MM.1S (cell line): ENCODE data around the gene PIEZO2.

ENCODE experiments used
- DNase-seq: peaks from one replicate; pipeline ENCODE4 v3.0.0-alpha.2; 2015
- H2AFZ ChIP-seq: fragments of 300-600 bp; sonication (generic); 2 replicates; pipeline ENCODE4 v1.6.0; 2016; ENCODE audit warnings: antibody characterized with exemption, low read length
- H3F3A ChIP-seq: fragments of 300-600 bp; sonication (generic); 2 replicates; pipeline ENCODE4 v1.6.1; 2016; ENCODE audit warnings: mild to moderate bottlenecking, antibody characterized with exemption, low read length, moderate library complexity, mixed read lengths; ENCODE audit not compliant: insufficient read depth
- H3K27ac ChIP-seq: fragments of 300-600 bp; sonication (generic); 2 replicates; pipeline ENCODE4 v1.5.1; 2016; ENCODE audit warnings: mild to moderate bottlenecking, low read length
- H3K27me3 ChIP-seq: fragments of 300-600 bp; sonication (generic); replicated peaks from 2 replicates; pipeline ENCODE4 v1.6.0; 2016; ENCODE audit warnings: low read length; ENCODE audit not compliant: insufficient read depth
- H3K36me3 ChIP-seq: fragments of 300-600 bp; sonication (generic); replicated peaks from 2 replicates; pipeline ENCODE4 v1.6.1; 2016; ENCODE audit warnings: mild to moderate bottlenecking, low read length, mixed read lengths; ENCODE audit not compliant: insufficient read depth
- H3K4me1 ChIP-seq: fragments of 300-600 bp; sonication (generic); 2 replicates; pipeline ENCODE4 v1.6.1; 2016; ENCODE audit warnings: low read length, mixed read lengths
- H3K4me2 ChIP-seq: fragments of 300-600 bp; sonication (generic); 2 replicates; pipeline ENCODE4 v1.6.0; 2016; ENCODE audit warnings: low read depth, low read length
- H3K4me3 ChIP-seq: fragments of 300-600 bp; sonication (generic); 2 replicates; pipeline ENCODE4 v1.5.1; 2016; ENCODE audit warnings: low read length, mixed read lengths
- H3K79me2 ChIP-seq: fragments of 300-600 bp; sonication (generic); 2 replicates; pipeline ENCODE4 v1.6.1; 2016; ENCODE audit warnings: mixed run types, low read length, mixed read lengths
- H3K9ac ChIP-seq: fragments of 300-600 bp; sonication (generic); 2 replicates; pipeline ENCODE4 v1.6.1; 2016; ENCODE audit warnings: low read length, mixed read lengths
- H3K9me2 ChIP-seq: fragments of 300-600 bp; sonication (generic); replicated peaks from 2 replicates; pipeline ENCODE4 v1.6.1; 2016; ENCODE audit warnings: mild to moderate bottlenecking, low read length, mixed read lengths; ENCODE audit not compliant: insufficient read depth
- H3K9me3 ChIP-seq: fragments of 300-600 bp; sonication (generic); replicated peaks from 2 replicates; pipeline ENCODE4 v1.6.1; 2016; ENCODE audit warnings: mild to moderate bottlenecking, low read length, mixed read lengths; ENCODE audit not compliant: insufficient read depth
- H4K20me1 ChIP-seq: fragments of 300-600 bp; sonication (generic); 2 replicates; pipeline ENCODE4 v1.6.1; 2016; ENCODE audit warnings: mild to moderate bottlenecking, low read length, moderate library complexity, mixed read lengths; ENCODE audit not compliant: insufficient read depth
- EZH2 ChIP-seq: fragments of 300-600 bp; sonication (generic); optimal IDR thresholded peaks from 2 replicates; pipeline ENCODE3; 2017; ENCODE audit warnings: low read depth, mild to moderate bottlenecking, antibody characterized with exemption, low read length, mixed read lengths
- EZH2phosphoT487 ChIP-seq: fragments of 300-600 bp; sonication (generic); IDR thresholded peaks from 2 replicates; pipeline ENCODE4 v1.6.1; 2018; ENCODE audit warnings: antibody characterized with exemption, low read length
- TF ChIP-seq, protein P1 (sequence below): fragments of 300-600 bp; sonication (generic); IDR thresholded peaks from 2 replicates; pipeline ENCODE4 v1.5.1; 2016; ENCODE audit warnings: antibody characterized with exemption, low read length, mixed read lengths

PIEZO2 gene

DNA sequence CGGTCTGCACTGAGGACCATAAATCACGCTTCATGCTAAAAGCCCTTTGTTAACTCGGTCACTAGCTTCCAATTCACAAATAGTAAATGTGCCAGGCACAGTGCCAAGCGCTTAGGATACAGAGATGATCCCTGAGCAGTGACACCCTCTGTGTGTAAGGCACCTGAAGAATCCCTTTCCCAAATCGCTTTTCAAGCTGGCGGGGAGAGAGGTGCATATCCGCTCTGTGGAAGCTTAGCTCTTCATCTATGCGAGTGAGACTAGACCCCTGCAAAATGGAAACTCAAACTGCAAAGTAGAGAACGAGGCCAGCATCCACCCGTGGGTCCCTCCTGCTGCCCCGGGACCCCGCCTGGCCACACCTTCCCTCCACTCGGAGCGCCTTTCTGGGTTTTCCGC lies 2.4 kb downstream of the PIEZO2 start:
- Histone ChIP-seq H3K9me2 (no peaks in the 10 kb centered on the region), H3K4me2 (no peak overlapping the region), H3K4me1 (no peaks in the 10 kb centered on the region), H2AFZ (0 out of 2 replicates have a peak overlapping the region, but pooled peaks have one; percentile 27), H3K79me2 (no peaks in the 10 kb centered on the region), H3K9me3 (no peaks in the 10 kb centered on the region), H4K20me1 (no peaks in the 10 kb centered on the region), H3K36me3 (no peaks in the 10 kb centered on the region), H3K9ac (no peak overlapping the region), H3K27ac (no peak overlapping the region), H3F3A (no peaks in the 10 kb centered on the region), H3K4me3 (no peak overlapping the region), H3K27me3 (no peaks in the 10 kb centered on the region)
- TF ChIP-seq EZH2: no peak
- no peak for DNase-seq

DNA sequence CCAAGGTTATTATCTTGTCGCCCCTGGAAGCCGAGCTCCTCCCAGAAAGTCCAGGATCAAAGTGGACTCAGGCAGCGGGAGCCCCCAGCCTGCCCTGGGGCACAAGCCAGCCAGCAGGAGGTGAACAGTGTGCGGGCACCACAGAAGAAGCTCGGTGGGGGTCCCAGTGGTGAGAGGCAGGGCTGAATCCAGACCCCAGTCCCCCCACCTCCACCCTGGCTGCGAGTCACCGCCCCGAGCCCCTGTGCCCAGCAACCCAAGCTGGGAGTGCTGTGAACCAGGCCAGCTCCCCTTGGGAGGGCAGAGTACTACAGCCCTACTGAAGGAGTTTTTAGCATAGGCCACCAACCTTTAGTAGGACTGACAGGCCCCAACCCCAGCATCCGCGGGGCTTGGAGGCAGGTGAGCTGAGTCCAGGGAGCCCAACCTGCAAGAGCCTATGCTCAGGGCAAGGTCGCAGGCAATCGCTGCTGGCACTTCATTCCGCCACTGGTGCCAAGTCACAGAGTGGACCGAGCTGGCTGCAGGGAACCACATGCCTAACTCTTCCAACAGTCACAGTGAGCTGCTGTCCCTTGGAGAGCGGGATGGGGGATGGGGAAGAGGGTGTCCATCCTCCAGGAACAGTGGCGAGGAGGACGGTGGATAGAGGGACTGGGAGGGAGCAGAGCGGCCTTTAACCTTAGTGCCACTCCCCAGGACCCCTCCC lies 3.0 kb downstream of the PIEZO2 start:
- H3F3A ChIP-seq: no peaks in the 10 kb centered on the region
- TF ChIP-seq EZH2: no peak
- TF ChIP-seq, protein P1, sequence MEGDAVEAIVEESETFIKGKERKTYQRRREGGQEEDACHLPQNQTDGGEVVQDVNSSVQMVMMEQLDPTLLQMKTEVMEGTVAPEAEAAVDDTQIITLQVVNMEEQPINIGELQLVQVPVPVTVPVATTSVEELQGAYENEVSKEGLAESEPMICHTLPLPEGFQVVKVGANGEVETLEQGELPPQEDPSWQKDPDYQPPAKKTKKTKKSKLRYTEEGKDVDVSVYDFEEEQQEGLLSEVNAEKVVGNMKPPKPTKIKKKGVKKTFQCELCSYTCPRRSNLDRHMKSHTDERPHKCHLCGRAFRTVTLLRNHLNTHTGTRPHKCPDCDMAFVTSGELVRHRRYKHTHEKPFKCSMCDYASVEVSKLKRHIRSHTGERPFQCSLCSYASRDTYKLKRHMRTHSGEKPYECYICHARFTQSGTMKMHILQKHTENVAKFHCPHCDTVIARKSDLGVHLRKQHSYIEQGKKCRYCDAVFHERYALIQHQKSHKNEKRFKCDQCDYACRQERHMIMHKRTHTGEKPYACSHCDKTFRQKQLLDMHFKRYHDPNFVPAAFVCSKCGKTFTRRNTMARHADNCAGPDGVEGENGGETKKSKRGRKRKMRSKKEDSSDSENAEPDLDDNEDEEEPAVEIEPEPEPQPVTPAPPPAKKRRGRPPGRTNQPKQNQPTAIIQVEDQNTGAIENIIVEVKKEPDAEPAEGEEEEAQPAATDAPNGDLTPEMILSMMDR: no peak
- TF ChIP-seq EZH2phosphoT487: no peak
- H3K27me3 ChIP-seq: no peaks in the 10 kb centered on the region
- no peak overlapping the region for H3K9ac ChIP-seq
- no peaks in the 10 kb centered on the region for H3K36me3 ChIP-seq
- no peak overlapping the region for H3K27ac ChIP-seq
- H3K4me1 ChIP-seq: no peaks in the 10 kb centered on the region
- DNase-seq: no peak
- no peak overlapping the region for H3K4me2 ChIP-seq
- H2AFZ ChIP-seq: no peak overlapping the region
- H4K20me1 ChIP-seq: no peaks in the 10 kb centered on the region
- H3K79me2 ChIP-seq: no peaks in the 10 kb centered on the region
- H3K4me3 ChIP-seq: no peak overlapping the region
- H3K9me3 ChIP-seq: no peaks in the 10 kb centered on the region
- H3K9me2 ChIP-seq: no peaks in the 10 kb centered on the region

DNA sequence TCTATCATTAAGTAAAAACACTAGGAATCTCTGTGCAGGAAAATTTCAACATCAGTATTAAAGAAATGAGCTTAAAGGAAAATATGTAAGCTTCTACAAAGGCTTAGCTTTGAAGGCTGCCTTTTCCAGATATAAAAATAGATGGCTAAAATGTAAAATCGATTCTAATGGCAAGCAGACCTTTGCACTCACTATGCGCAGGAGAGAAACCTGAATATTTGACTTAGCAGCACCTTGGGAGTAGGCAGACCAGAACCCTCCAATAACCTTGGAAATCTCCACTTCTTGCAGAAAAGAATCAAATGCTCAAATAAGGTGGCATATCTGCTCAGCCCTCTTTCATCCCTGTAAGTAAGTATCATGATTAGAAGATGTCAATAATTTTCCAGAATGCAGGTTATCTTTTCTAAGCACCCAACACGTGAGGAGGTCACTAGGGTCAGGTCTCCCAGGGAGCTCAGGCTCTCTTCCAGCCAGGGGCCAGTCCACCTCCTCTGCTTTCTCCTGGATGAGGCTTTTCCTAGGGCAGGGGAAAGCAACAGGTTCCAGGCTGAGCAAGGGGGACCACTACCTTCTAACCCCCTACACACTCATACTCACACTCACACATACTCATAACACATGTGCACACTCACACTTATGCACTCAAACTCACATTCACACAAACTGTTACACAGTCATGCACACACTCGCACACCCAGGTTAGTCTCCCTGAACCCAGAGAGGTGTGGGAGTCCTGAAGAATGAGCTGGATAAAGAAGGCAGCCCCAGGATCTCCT lies 3.8 kb downstream of the PIEZO2 start:
- Histone ChIP-seq H3K9ac (no peak overlapping the region), H3F3A (no peaks in the 10 kb centered on the region), H3K27me3 (no peaks in the 10 kb centered on the region)

More for the DNA sequence above, 3.8 kb downstream of the PIEZO2 start:
- TF ChIP-seq EZH2phosphoT487 (no peak), EZH2 (no peak)
- TF ChIP-seq, protein P1: no peak
- H3K9me3 ChIP-seq: no peaks in the 10 kb centered on the region
- DNase-seq: no peak
- no peaks in the 10 kb centered on the region for H3K9me2 ChIP-seq
- H4K20me1 ChIP-seq: no peaks in the 10 kb centered on the region
- H3K27ac ChIP-seq: no peak overlapping the region
- no peaks in the 10 kb centered on the region for H3K79me2 ChIP-seq
- H3K4me3 ChIP-seq: no peak overlapping the region
- H3K4me1 ChIP-seq: no peaks in the 10 kb centered on the region
- H3K4me2 ChIP-seq: no peak overlapping the region
- no peaks in the 10 kb centered on the region for H3K36me3 ChIP-seq
- H2AFZ ChIP-seq: no peak overlapping the region
